A549 (cell line): ENCODE data around the gene CBARP. TPM values are rescaled to one million over a fixed set of nuclear protein-coding genes. Genes with fewer than 3 reads are reported as not detected.

ENCODE experiments used
- ATAC-seq, 2 experiments: fragments of 200-7000 bp in 1 of 2; fragments of >200 bp in 1 of 2; cut with Nextera tagmentation in 1 of 2; cut with Tn5 transposase in 1 of 2; 3 replicates each; pipeline versions ENCODE4 v1.8.0 to v1.9.1; 2018 to 2020; ENCODE audit warnings: mild to moderate bottlenecking in 1 of 2, moderate library complexity in 1 of 2
- CTCF ChIA-PET: fragments of 300-600 bp; sonication (Branson Sonifier 250); formaldehyde crosslinking; extraction: SDS; loops from one replicate; lab custom pipeline; 2021; ENCODE audit warnings: antibody characterized with exemption, inconsistent platforms; lab: Yijun Ruan, JAX
- POLR2A ChIA-PET: fragments of 350-600 bp; formaldehyde crosslinking; extraction: SDS; loops from one replicate; lab custom pipeline; 2021; ENCODE audit warnings: antibody characterized with exemption, inconsistent platforms; lab: Yijun Ruan, JAX
- DNase-seq, 2 experiments: peaks; one replicate each; pipeline versions ENCODE4 v3.0.0 to v3.0.0-alpha.2; 2011 to 2016; ENCODE audit warnings: low read depth in 1 of 2, low spot score in 1 of 2
- FAIRE-seq: peaks from 2 replicates; lab custom pipeline; 2011; peaks lifted over from hg19 to GRCh38; lab: Jason Lieb, UNC
- H3K27ac ChIP-seq, 2 experiments: fragments of >200 bp; sonication (Bioruptor Twin); formaldehyde crosslinking; 3 replicates each; pipeline ENCODE4 v1.5.1; 2016 to 2017
- H3K4me1 ChIP-seq: fragments of >200 bp; sonication (Bioruptor Twin); formaldehyde crosslinking; 3 replicates; pipeline ENCODE4 v1.6.1; 2016
- H3K4me2 ChIP-seq: fragments of >200 bp; sonication (Bioruptor Twin); formaldehyde crosslinking; 3 replicates; pipeline ENCODE4 v1.6.1; 2016
- H3K4me3 ChIP-seq: fragments of >200 bp; sonication (Bioruptor Twin); formaldehyde crosslinking; 3 replicates; pipeline ENCODE4 v1.5.1; 2016
- H3K9me3 ChIP-seq: fragments of >200 bp; sonication (Bioruptor Twin); formaldehyde crosslinking; 3 replicates; pipeline ENCODE4 v1.6.1; 2016
- CBX8 ChIP-seq: fragments of 200-600 bp; sonication (generic); IDR thresholded peaks from 2 replicates; pipeline ENCODE4 v1.6.1; 2016
- CHD2 ChIP-seq: fragments of 150-350 bp; IDR thresholded peaks from 2 replicates; pipeline ENCODE4 v1.6.1; 2014; ENCODE audit warnings: low read length; ENCODE audit not compliant: partially characterized antibody
- CTCF ChIP-seq: fragments of >200 bp; sonication (Bioruptor Twin); formaldehyde crosslinking; IDR thresholded peaks from 3 replicates; pipeline ENCODE4 v1.5.1; 2016
- EP300 ChIP-seq, 2 experiments: fragments of >200 bp; sonication (Bioruptor Twin); formaldehyde crosslinking; IDR thresholded peaks; 2 replicates in 1 of 2; 3 replicates in 1 of 2; pipeline ENCODE4 v1.6.1; 2016 to 2017
- FOXS1 ChIP-seq: fragments of 250-450 bp; sonication (Bioruptor Pico); IDR thresholded peaks from 2 replicates; pipeline ENCODE4 v1.5.0; 2020; ENCODE audit warnings: mild to moderate bottlenecking, moderate library complexity
- GATA3 ChIP-seq: IDR thresholded peaks from 2 replicates; pipeline ENCODE4 v1.6.1; 2012; ENCODE audit warnings: borderline replicate concordance
- JUNB ChIP-seq: fragments of >200 bp; sonication (Bioruptor Twin); formaldehyde crosslinking; IDR thresholded peaks from 2 replicates; pipeline ENCODE4 v1.6.1; 2016
- KDM1A ChIP-seq: fragments of 200-600 bp; sonication (generic); IDR thresholded peaks from 2 replicates; pipeline ENCODE4 v1.6.1; 2016; ENCODE audit warnings: low read depth, mild to moderate bottlenecking
- NPAS2 ChIP-seq: fragments of 250-450 bp; sonication (Bioruptor Pico); IDR thresholded peaks from 2 replicates; pipeline ENCODE4 v1.8.0; 2022; ENCODE audit warnings: mild to moderate bottlenecking, moderate library complexity, borderline replicate concordance
- NR3C1 ChIP-seq: fragments of >200 bp; sonication (Bioruptor Twin); formaldehyde crosslinking; IDR thresholded peaks from 3 replicates; pipeline ENCODE4 v1.6.1; 2017
- PHF8 ChIP-seq: fragments of 200-600 bp; sonication (generic); IDR thresholded peaks from 2 replicates; pipeline ENCODE4 v1.6.1; 2016; ENCODE audit warnings: low read depth, mild to moderate bottlenecking, antibody characterized with exemption, moderate library complexity, borderline replicate concordance
- POLR2A ChIP-seq: IDR thresholded peaks from 2 replicates; pipeline ENCODE4 v1.6.1; 2012; ENCODE audit warnings: mild to moderate bottlenecking, low read length
- RAD21 ChIP-seq, 2 experiments: fragments of >200 bp in 1 of 2; sonication (Bioruptor Twin) in 1 of 2; formaldehyde crosslinking in 1 of 2; IDR thresholded peaks in 1 of 2; conservative IDR thresholded peaks in 1 of 2; 2 replicates in 1 of 2; 3 replicates in 1 of 2; pipeline ENCODE4 v1.6.1; 2012 to 2018; ENCODE audit warnings: inconsistent platforms in 1 of 2
- RFX5 ChIP-seq: fragments of 450-650 bp; IDR thresholded peaks from 2 replicates; pipeline ENCODE4 v1.7.1; 2014; ENCODE audit warnings: antibody characterized with exemption, mild to moderate bottlenecking, moderate library complexity
- SREBF2 ChIP-seq: fragments of 450-650 bp; IDR thresholded peaks from 2 replicates; pipeline ENCODE4 v1.6.1; 2014; ENCODE audit warnings: mild to moderate bottlenecking, moderate library complexity
- USF2 ChIP-seq: fragments of 450-650 bp; IDR thresholded peaks from 2 replicates; pipeline ENCODE4 v1.6.1; 2014; ENCODE audit warnings: antibody characterized with exemption
- ZNF302 ChIP-seq: fragments of 250-450 bp; sonication (Bioruptor Pico); IDR thresholded peaks from 2 replicates; pipeline ENCODE4 v1.9.0; 2021; ENCODE audit warnings: inconsistent platforms, mild to moderate bottlenecking, moderate library complexity
- WGBS: methylation state at CpG from one replicate; pipeline ENCODE4 v1.1.6; 2017; ENCODE audit errors: missing lambda C conversion rate; 5-methylcytosine and 5-hydroxymethylcytosine counted together
- polyA plus RNA-seq, 4 experiments: library from polyadenylated mRNA; depleted of rRNA in 3 of 4; stranded (reverse); fragments of >200 nt; fragmentation: RNase III in 1 of 4; extraction: RNeasy Plus Mini Kit Qiagen cat#74134 plus additional on column Dnase treatment in 1 of 4; gene quantifications; 2 replicates in 3 of 4; 3 replicates in 1 of 4; pipeline ENCODE4 v1.2.3, GENCODE V29; 2011 to 2017
- TF ChIP-seq, protein P1 (sequence below): fragments of 150-350 bp; IDR thresholded peaks from 2 replicates; pipeline ENCODE4 v1.6.1; 2014; ENCODE audit warnings: low read depth, mild to moderate bottlenecking, low read length
- TF ChIP-seq, protein P2 (sequence below): fragments of >200 bp; sonication (Bioruptor Twin); formaldehyde crosslinking; IDR thresholded peaks from 3 replicates; pipeline ENCODE4 v1.6.1; 2016
- TF ChIP-seq, protein P3 (sequence below): fragments of 250-450 bp; sonication (Bioruptor Pico); IDR thresholded peaks from 2 replicates; pipeline ENCODE4 v1.5.0; 2020; ENCODE audit warnings: low read depth, mild to moderate bottlenecking, moderate library complexity
- TF ChIP-seq, protein P4 (sequence below): IDR thresholded peaks from 2 replicates; pipeline ENCODE4 v1.6.1; 2012; ENCODE audit warnings: low read depth, borderline replicate concordance

Gene CBARP
- polyA plus RNA-seq, 2 of the 4 experiments (the other 2 are of a cell fraction): 0.19 to 2.0 TPM

DNA sequence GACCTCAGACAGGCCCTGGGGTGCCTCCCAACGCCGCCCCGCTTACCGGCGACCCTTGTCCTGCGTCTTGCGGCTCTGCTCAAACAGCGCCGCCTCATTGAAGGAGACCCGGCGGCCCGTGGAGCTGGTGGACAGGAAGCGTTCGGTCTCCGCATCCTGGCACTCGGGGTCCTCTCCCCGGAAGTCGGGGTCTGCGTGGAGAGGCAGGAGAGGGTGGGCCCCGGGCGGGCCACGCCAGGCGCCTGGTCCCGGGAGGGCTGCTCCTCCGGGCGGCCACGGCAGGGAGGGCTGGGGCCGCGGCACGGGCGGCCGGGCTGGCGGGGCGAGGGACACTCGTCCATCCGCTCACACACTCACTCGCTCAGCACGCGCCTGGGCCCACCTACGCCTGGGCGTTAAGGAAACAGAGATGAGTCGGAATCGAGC is 2.8 kb downstream of the CBARP start:
- ChIA-PET CTCF (interaction anchor here (4.2 kb wide), 1 partner anchor 13 kb away, joined by 26 read pairs; no protein-coding TSS in a partner anchor), POLR2A (no interaction called here)
- WGBS: over 99% methylated on average over 13 of the region's 43 CpGs
- H3K4me3 ChIP-seq: no peak overlapping the region
- DNase-seq (no peak), ATAC-seq (no peak), FAIRE-seq (no peak)
- H3K9me3 ChIP-seq: no peaks in the 10 kb centered on the region
- H3K4me2 ChIP-seq: no peak overlapping the region
- no peak for TF ChIP-seq RFX5
- no peak overlapping the region for H3K27ac ChIP-seq
- H3K4me1 ChIP-seq: peaks cover 30% of the 10 kb centered on the region

- Histone ChIP-seq H3K4me3 (no peak overlapping the region), H3K4me1 (peaks cover 25% of the 10 kb centered on the region; the same call in 2 of the 3 replicates), H3K4me2 (no peak overlapping the region), H3K9me3 (no peaks in the 10 kb centered on the region), H3K27ac (no peak overlapping the region)
- FAIRE-seq (no peak), DNase-seq (no peak), ATAC-seq (no peak)
- CTCF ChIA-PET: interaction anchor here (4.2 kb wide), 1 partner anchor 12 kb away, joined by 26 read pairs; no protein-coding TSS in a partner anchor
- POLR2A ChIA-PET: no interaction called here
- TF ChIP-seq NPAS2 (CRISPR knock-in tag) (no peak), FOXS1 (CRISPR knock-in tag) (no peak), POLR2A (no peak)
- TF ChIP-seq, protein P1, sequence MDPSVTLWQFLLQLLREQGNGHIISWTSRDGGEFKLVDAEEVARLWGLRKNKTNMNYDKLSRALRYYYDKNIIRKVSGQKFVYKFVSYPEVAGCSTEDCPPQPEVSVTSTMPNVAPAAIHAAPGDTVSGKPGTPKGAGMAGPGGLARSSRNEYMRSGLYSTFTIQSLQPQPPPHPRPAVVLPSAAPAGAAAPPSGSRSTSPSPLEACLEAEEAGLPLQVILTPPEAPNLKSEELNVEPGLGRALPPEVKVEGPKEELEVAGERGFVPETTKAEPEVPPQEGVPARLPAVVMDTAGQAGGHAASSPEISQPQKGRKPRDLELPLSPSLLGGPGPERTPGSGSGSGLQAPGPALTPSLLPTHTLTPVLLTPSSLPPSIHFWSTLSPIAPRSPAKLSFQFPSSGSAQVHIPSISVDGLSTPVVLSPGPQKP: no peak
- 97% methylated on average over 13 of the region's 45 CpGs for WGBS
These were observed 3.5 kb downstream of the CBARP start for GRCh38 chr19:1234051-1234954.

- DNase-seq (no peak), ATAC-seq (no peak; a peak in 1 of 6 replicates), FAIRE-seq (no peak)
- Histone ChIP-seq H3K4me1 (peaks cover 25% of the 10 kb centered on the region; the same call in 2 of the 3 replicates), H3K9me3 (no peaks in the 10 kb centered on the region), H3K4me2 (no peak overlapping the region), H3K27ac (no peak overlapping the region), H3K4me3 (no peak overlapping the region)
- no peak for TF ChIP-seq CBX8
- TF ChIP-seq EP300 (IDR thresholded peaks at IDR 0.05): no peak
- TF ChIP-seq CHD2: no peak
- TF ChIP-seq GATA3: no peak
- TF ChIP-seq NR3C1: no peak
- no peak for TF ChIP-seq KDM1A
- TF ChIP-seq USF2: no peak
- TF ChIP-seq, protein P2, sequence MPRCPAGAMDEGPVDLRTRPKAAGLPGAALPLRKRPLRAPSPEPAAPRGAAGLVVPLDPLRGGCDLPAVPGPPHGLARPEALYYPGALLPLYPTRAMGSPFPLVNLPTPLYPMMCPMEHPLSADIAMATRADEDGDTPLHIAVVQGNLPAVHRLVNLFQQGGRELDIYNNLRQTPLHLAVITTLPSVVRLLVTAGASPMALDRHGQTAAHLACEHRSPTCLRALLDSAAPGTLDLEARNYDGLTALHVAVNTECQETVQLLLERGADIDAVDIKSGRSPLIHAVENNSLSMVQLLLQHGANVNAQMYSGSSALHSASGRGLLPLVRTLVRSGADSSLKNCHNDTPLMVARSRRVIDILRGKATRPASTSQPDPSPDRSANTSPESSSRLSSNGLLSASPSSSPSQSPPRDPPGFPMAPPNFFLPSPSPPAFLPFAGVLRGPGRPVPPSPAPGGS: no peak
- no peak for TF ChIP-seq SREBF2
- TF ChIP-seq, protein P3, sequence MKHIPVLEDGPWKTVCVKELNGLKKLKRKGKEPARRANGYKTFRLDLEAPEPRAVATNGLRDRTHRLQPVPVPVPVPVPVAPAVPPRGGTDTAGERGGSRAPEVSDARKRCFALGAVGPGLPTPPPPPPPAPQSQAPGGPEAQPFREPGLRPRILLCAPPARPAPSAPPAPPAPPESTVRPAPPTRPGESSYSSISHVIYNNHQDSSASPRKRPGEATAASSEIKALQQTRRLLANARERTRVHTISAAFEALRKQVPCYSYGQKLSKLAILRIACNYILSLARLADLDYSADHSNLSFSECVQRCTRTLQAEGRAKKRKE: no peak
- TF ChIP-seq POLR2A: no peak
- no peak for TF ChIP-seq RAD21 (conservative IDR thresholded peaks at IDR 0.05 in 1 of 2, IDR thresholded peaks at IDR 0.05 in 1 of 2)
- TF ChIP-seq PHF8: no peak
- TF ChIP-seq JUNB: no peak
- TF ChIP-seq, protein P4, sequence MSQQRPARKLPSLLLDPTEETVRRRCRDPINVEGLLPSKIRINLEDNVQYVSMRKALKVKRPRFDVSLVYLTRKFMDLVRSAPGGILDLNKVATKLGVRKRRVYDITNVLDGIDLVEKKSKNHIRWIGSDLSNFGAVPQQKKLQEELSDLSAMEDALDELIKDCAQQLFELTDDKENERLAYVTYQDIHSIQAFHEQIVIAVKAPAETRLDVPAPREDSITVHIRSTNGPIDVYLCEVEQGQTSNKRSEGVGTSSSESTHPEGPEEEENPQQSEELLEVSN: no peak
- TF ChIP-seq, protein P1: no peak
- TF ChIP-seq CTCF: no peak
- TF ChIP-seq ZNF302 (CRISPR knock-in tag): no peak
- 100% methylated on average over 6 of the region's 24 CpGs for WGBS
- ChIA-PET CTCF (interaction anchor here (4.2 kb wide), 1 partner anchor 11 kb away, joined by 26 read pairs; no protein-coding TSS in a partner anchor), POLR2A (interaction anchor here (0.6 to 1.4 kb wide), 2 partner anchors 36 to 1367 kb away, joined by 3 read pairs; no protein-coding TSS in a partner anchor)
These were observed 4.6 kb downstream of the CBARP start for GRCh38 chr19:1233115-1233667.
